ENCODE results near the gene MFSD8. TPM values are rescaled to one million over a fixed set of nuclear protein-coding genes. Genes with fewer than 3 reads are reported as not detected.
A peak's percentile ranks its signal among the peaks of the same experiment; 100 is the strongest.
"Not testable (repeated sequence)": the region's sequence is repeated elsewhere in the genome, so short reads cannot be mapped to it uniquely, and the experiment has no call there.

Gene MFSD8
- total RNA-seq = 10 to 100 TPM; 26.3 to 54.2 (median 41.8) TPM
- 10 to 100 TPM in 1 of 3 donors, 1 to 10 TPM in 2; 3.0 to 10.7 (median 3.5) TPM for polyA plus RNA-seq

- no peaks in the 10 kb centered on the region for H3K27me3 ChIP-seq
- peak within 1 kb of the TSS; percentile 91 to 96 (median 95) for H3K27ac ChIP-seq
- H3K9me3 ChIP-seq = no peaks in the 10 kb centered on the region
- H3K36me3 ChIP-seq = no peaks in the 10 kb centered on the region
- DNase-seq = peak; percentile 100
- peak within 1 kb of the TSS; percentile 77 to 96 (median 82) for H3K4me3 ChIP-seq
- WGBS, 2 donors = 0% methylated on average over 69 of the region's 69 CpGs
- TF ChIP-seq POLR2AphosphoS5 (IDR thresholded peaks at IDR 0.05) (peak; percentile 81 to 95 (median 88)), EP300 (IDR thresholded peaks at IDR 0.05) (peak in 1 of 4 donors; percentile 89), CTCF (IDR thresholded peaks at IDR 0.05) (peak; percentile 37 to 63 (median 44)), POLR2A (IDR thresholded peaks at IDR 0.05) (peak; percentile 46 to 54)
- peaks cover 0 to 23% (median 17%) of the 10 kb centered on the region in 4 donors for H3K4me1 ChIP-seq
- intact Hi-C loops (cut with DNase I) = loop anchor here (1.0 to 10.0 kb wide), 4 partner anchors 96 to 590 kb away; partner anchors contain the start of genes HSPA4L, INTU and LARP1B
Observed at GRCh38 chr4:127965062-127965802, at the start of gene MFSD8, which contains the start of gene ABHD18. Gene MFSD8 (minus strand): TSS chr4:127965173. CDS start chr4:127965133, 40 bp downstream. Gene ABHD18 (plus strand): TSS chr4:127965406. CDS start chr4:127982956, 17,550 bp downstream.

GRCh38 chr4:128009428-128009827 is 44.5 kb upstream of the MFSD8 start:
- WGBS, 2 donors = 72 to 79% methylated on average over 3 of the region's 3 CpGs

GRCh38 chr4:128006592-128006991 is 41.6 kb upstream of the MFSD8 start:
- Histone ChIP-seq H3K27ac (no peak overlapping the region), H3K4me3 (no peak overlapping the region), H3K36me3 (peaks cover 0 to 17% (median 0%) of the 10 kb centered on the region in 4 donors), H3K9me3 (no peaks in the 10 kb centered on the region), H3K27me3 (no peaks in the 10 kb centered on the region), H3K4me1 (no peaks in the 10 kb centered on the region)
- DNase-seq = no peak
- intact Hi-C loops (cut with DNase I) = no loop called here
- no peak for TF ChIP-seq CTCF (IDR thresholded peaks at IDR 0.05)
- TF ChIP-seq POLR2AphosphoS5 (IDR thresholded peaks at IDR 0.05) = no peak
- no peak for TF ChIP-seq POLR2A (IDR thresholded peaks at IDR 0.05)
- TF ChIP-seq EP300 (IDR thresholded peaks at IDR 0.05) = no peak
- WGBS, 2 donors = 95 to 97% methylated on average over 5 of the region's 5 CpGs

More at GRCh38 chr4:128009428-128009827, 44.5 kb upstream of the MFSD8 start:
- intact Hi-C loops (cut with DNase I) = no loop called here
- DNase-seq = no peak
- Histone ChIP-seq H3K36me3 (peaks cover 5 to 20% (median 8%) of the 10 kb centered on the region in 4 donors), H3K27me3 (no peaks in the 10 kb centered on the region), H3K4me3 (no peak overlapping the region), H3K27ac (no peak overlapping the region), H3K9me3 (no peaks in the 10 kb centered on the region), H3K4me1 (no peaks in the 10 kb centered on the region)
- TF ChIP-seq EP300 (IDR thresholded peaks at IDR 0.05) = no peak
- TF ChIP-seq CTCF (IDR thresholded peaks at IDR 0.05) = no peak
- no peak for TF ChIP-seq POLR2AphosphoS5 (IDR thresholded peaks at IDR 0.05)
- TF ChIP-seq POLR2A (IDR thresholded peaks at IDR 0.05) = no peak

- DNase-seq = no peak
- WGBS, 2 donors = 85 to 90% methylated on average over 8 of the region's 8 CpGs
- TF ChIP-seq POLR2A (IDR thresholded peaks at IDR 0.05) (no peak), CTCF (IDR thresholded peaks at IDR 0.05) (no peak), POLR2AphosphoS5 (IDR thresholded peaks at IDR 0.05) (no peak), EP300 (IDR thresholded peaks at IDR 0.05) (no peak)
- Histone ChIP-seq H3K27me3 (no peaks in the 10 kb centered on the region), H3K36me3 (peaks cover 0 to 16% (median 6%) of the 10 kb centered on the region in 4 donors), H3K9me3 (no peaks in the 10 kb centered on the region), H3K4me1 (no peaks in the 10 kb centered on the region), H3K4me3 (no peak overlapping the region), H3K27ac (no peak overlapping the region)
- intact Hi-C loops (cut with DNase I) = no loop called here
Observed at GRCh38 chr4:127997534-127998388, 32.8 kb upstream of the MFSD8 start.

GRCh38 chr4:127996521-127996920 is 31.5 kb upstream of the MFSD8 start:
- H3K4me1 ChIP-seq; H3K27me3 ChIP-seq; intact Hi-C loops (cut with DNase I); H3K4me3 ChIP-seq; DNase-seq; H3K9me3 ChIP-seq; H3K27ac ChIP-seq: not testable (repeated sequence)
- 97 to 98% methylated on average over 6 of the region's 6 CpGs for WGBS, 2 donors
- peaks cover 0 to 14% (median 7%) of the 10 kb centered on the region in 4 donors for H3K36me3 ChIP-seq

All from sigmoid colon (tissue), 7 donors.